Esophagus squamous epithelium (tissue), 5 donors: ENCODE data around the gene SORCS1. TPM values are rescaled to one million over a fixed set of nuclear protein-coding genes. Genes with fewer than 3 reads are reported as not detected.

Experiments
- DNase-seq: peaks from one replicate; lab custom pipeline; 2025; lab: John Stamatoyannopoulos, UW
- H3K27ac ChIP-seq, 4 donors: fragments of 200-600 bp; sonication (generic); one replicate each; pipeline ENCODE4 v1.5.1; 2016 to 2019; ENCODE audit warnings: mild to moderate bottlenecking in 1 of 4
- H3K27me3 ChIP-seq, 4 donors: fragments of 200-600 bp; sonication (generic); 1 replicate in 3 of 4; 2 replicates in 1 of 4; pipeline versions ENCODE4 v1.5.1 to v1.6.0; 2017 to 2021; ENCODE audit warnings: antibody characterized with exemption in 1 of 4
- H3K36me3 ChIP-seq, 3 donors: fragments of 200-600 bp; sonication (generic); one replicate each; pipeline ENCODE4 v1.5.1; 2016 to 2019
- H3K4me1 ChIP-seq, 3 donors: fragments of 200-600 bp; sonication (generic); one replicate each; pipeline ENCODE4 v1.5.1; 2017 to 2019
- H3K4me3 ChIP-seq, 4 donors: fragments of 200-600 bp; sonication (generic); 1 replicate in 3 of 4; 2 replicates in 1 of 4; pipeline ENCODE4 v1.5.1; 2016 to 2019; ENCODE audit warnings: mild to moderate bottlenecking in 2 of 4, moderate library complexity in 1 of 4
- H3K9me3 ChIP-seq, 3 donors: fragments of 200-600 bp; sonication (generic); one replicate each; pipeline ENCODE4 v1.5.1; 2016 to 2019
- CTCF ChIP-seq, 6 experiments: fragments of 450-650 bp in 4 of 6; fragments of 200-600 bp in 2 of 6; sonication (generic) in 2 of 6; IDR thresholded peaks; one replicate each; pipeline ENCODE4 v1.5.1; 2016 to 2019; ENCODE audit warnings: antibody characterized with exemption in 6 of 6, mild to moderate bottlenecking in 4 of 6, moderate library complexity in 4 of 6
- POLR2A ChIP-seq, 4 donors: fragments of 450-650 bp; IDR thresholded peaks; one replicate each; pipeline ENCODE4 v1.6.1; 2017; ENCODE audit warnings: antibody characterized with exemption in 4 of 4, mild to moderate bottlenecking in 4 of 4, moderate library complexity in 3 of 4
- WGBS, 2 donors: methylation state at CpG; one replicate each; pipeline ENCODE4 v1.1.5; 2018; 5-methylcytosine and 5-hydroxymethylcytosine counted together
- intact Hi-C: fragments of 100-400 bp; cut with DNase I; formaldehyde crosslinking; loops from one replicate; pipeline ENCODE4 v1.15.0; 2022
- total RNA-seq, 4 donors: library from RNA; depleted of rRNA; stranded (reverse); fragments of >200 nt; gene quantifications; one replicate each; pipeline ENCODE4 v1.1.0, GENCODE V29; 2016
- donor health status: DM: yes; HTN: yes; CAD: no.

Gene SORCS1
- total RNA-seq, 4 donors from 2014 or later, result 0.88 to 4.8 (median 1.4) TPM; not detected in 1

- Histone ChIP-seq H3K27ac (no peak overlapping the region), H3K36me3 (no peaks in the 10 kb centered on the region), H3K4me1 (no peaks in the 10 kb centered on the region), H3K9me3 (peaks cover 0 to 18% (median 0%) of the 10 kb centered on the region in 3 donors), H3K27me3 (no peaks in the 10 kb centered on the region), H3K4me3 (no peak overlapping the region)
- intact Hi-C loops, result no loop called here
- no peak for DNase-seq
- WGBS, 2 donors, result 78 to 81% methylated on average over 4 of the region's 4 CpGs
- TF ChIP-seq CTCF (IDR thresholded peaks at IDR 0.05), result no peak
- TF ChIP-seq POLR2A (IDR thresholded peaks at IDR 0.05), result no peak
These were observed 361.6 kb downstream of the SORCS1 start for GRCh38 chr10:106802949-106803348.

GRCh38 chr10:106799776-106800175, 364.7 kb downstream of the SORCS1 start:
- WGBS, 2 donors, result 54 to 71% methylated on average over 1 of the region's 1 CpG
- Histone ChIP-seq H3K4me3 (no peak overlapping the region), H3K9me3 (peaks cover 0 to 18% (median 0%) of the 10 kb centered on the region in 3 donors), H3K4me1 (no peaks in the 10 kb centered on the region), H3K27ac (no peak overlapping the region), H3K27me3 (no peaks in the 10 kb centered on the region), H3K36me3 (no peaks in the 10 kb centered on the region)
- intact Hi-C loops, result no loop called here
- DNase-seq, result no peak
- TF ChIP-seq CTCF (IDR thresholded peaks at IDR 0.05), result no peak
- TF ChIP-seq POLR2A (IDR thresholded peaks at IDR 0.05), result no peak

- H3K4me3 ChIP-seq, result no peak overlapping the region
- no peaks in the 10 kb centered on the region for H3K27me3 ChIP-seq
- 23 to 27% methylated on average over 4 of the region's 4 CpGs for WGBS, 2 donors
- H3K9me3 ChIP-seq, result peaks cover 0 to 18% (median 0%) of the 10 kb centered on the region in 3 donors
- H3K36me3 ChIP-seq, result no peaks in the 10 kb centered on the region
- DNase-seq, result no peak
- intact Hi-C loops, result no loop called here
- TF ChIP-seq POLR2A (IDR thresholded peaks at IDR 0.05), result no peak
- TF ChIP-seq CTCF (IDR thresholded peaks at IDR 0.05), result no peak
- H3K4me1 ChIP-seq, result no peaks in the 10 kb centered on the region
- no peak overlapping the region for H3K27ac ChIP-seq
These were observed 368.9 kb downstream of the SORCS1 start for GRCh38 chr10:106795619-106796018.

- Histone ChIP-seq H3K9me3 (peaks cover 0 to 2% (median 0%) of the 10 kb centered on the region in 3 donors), H3K4me3 (no peak overlapping the region), H3K4me1 (no peaks in the 10 kb centered on the region), H3K27ac (no peak overlapping the region), H3K36me3 (no peaks in the 10 kb centered on the region), H3K27me3 (no peaks in the 10 kb centered on the region)
- DNase-seq, result no peak
- intact Hi-C loops, result no loop called here
- TF ChIP-seq CTCF (IDR thresholded peaks at IDR 0.05), result no peak
- TF ChIP-seq POLR2A (IDR thresholded peaks at IDR 0.05), result no peak
- WGBS, 2 donors, result 20 to 42% methylated on average over 1 of the region's 1 CpG
These were observed 370.9 kb downstream of the SORCS1 start for GRCh38 chr10:106793617-106794016.

- 66 to 85% methylated on average over 2 of the region's 2 CpGs for WGBS, 2 donors
- DNase-seq, result no peak
These were observed 374.9 kb downstream of the SORCS1 start for GRCh38 chr10:106789623-106790022.

More at GRCh38 chr10:106789623-106790022, 374.9 kb downstream of the SORCS1 start:
- H3K9me3 ChIP-seq, result no peaks in the 10 kb centered on the region
- intact Hi-C loops, result no loop called here
- no peak overlapping the region for H3K4me3 ChIP-seq
- no peak overlapping the region for H3K27ac ChIP-seq
- H3K27me3 ChIP-seq, result no peaks in the 10 kb centered on the region
- H3K4me1 ChIP-seq, result no peaks in the 10 kb centered on the region
- no peaks in the 10 kb centered on the region for H3K36me3 ChIP-seq
- no peak for TF ChIP-seq CTCF (IDR thresholded peaks at IDR 0.05)
- no peak for TF ChIP-seq POLR2A (IDR thresholded peaks at IDR 0.05)
